ENCODE measurements around the gene SMIM35.

Gene SMIM35

DNA sequence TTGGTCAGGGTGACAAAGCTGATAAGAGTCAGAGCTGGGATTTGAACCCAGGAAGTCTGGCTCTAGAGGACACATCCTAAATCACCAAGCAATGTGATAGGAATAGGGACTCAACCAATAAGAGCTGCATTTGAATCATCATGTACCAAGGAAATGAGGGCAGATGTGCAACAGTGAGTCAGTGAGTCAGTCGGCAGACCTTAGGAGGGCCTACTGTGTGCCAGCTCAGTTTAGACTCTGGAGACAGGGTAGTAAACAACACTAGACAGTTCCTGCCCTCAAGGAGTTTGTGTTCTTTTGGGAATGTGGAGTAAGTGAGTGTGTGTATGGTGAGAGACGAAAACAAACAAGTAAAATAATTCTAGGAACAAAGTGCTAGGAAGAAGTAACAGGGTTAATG is 89.4 kb downstream of the SMIM35 start:
- no peak for DNase-seq (ENCODE audit: low spot score)
- TF ChIP-seq, protein P1, sequence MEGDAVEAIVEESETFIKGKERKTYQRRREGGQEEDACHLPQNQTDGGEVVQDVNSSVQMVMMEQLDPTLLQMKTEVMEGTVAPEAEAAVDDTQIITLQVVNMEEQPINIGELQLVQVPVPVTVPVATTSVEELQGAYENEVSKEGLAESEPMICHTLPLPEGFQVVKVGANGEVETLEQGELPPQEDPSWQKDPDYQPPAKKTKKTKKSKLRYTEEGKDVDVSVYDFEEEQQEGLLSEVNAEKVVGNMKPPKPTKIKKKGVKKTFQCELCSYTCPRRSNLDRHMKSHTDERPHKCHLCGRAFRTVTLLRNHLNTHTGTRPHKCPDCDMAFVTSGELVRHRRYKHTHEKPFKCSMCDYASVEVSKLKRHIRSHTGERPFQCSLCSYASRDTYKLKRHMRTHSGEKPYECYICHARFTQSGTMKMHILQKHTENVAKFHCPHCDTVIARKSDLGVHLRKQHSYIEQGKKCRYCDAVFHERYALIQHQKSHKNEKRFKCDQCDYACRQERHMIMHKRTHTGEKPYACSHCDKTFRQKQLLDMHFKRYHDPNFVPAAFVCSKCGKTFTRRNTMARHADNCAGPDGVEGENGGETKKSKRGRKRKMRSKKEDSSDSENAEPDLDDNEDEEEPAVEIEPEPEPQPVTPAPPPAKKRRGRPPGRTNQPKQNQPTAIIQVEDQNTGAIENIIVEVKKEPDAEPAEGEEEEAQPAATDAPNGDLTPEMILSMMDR (IDR thresholded peaks at IDR 0.05; ENCODE audit: borderline replicate concordance, control extremely low read depth, extremely low read depth, insufficient read depth, missing control alignments), result no peak
- in situ Hi-C loops (cut with MboI; ENCODE audit: low sequenced_read_pairs, unreplicated experiment), result no loop called here

GRCh38 chr11:117996058-117996457 is 90.7 kb downstream of the SMIM35 start:
- in situ Hi-C loops (cut with MboI; ENCODE audit: low sequenced_read_pairs, unreplicated experiment), result no loop called here

GRCh38 chr11:117995472-117995871 is 91.3 kb downstream of the SMIM35 start:
- no peak for DNase-seq (ENCODE audit: low spot score)
- TF ChIP-seq, protein P1 (IDR thresholded peaks at IDR 0.05; ENCODE audit: borderline replicate concordance, control extremely low read depth, extremely low read depth, insufficient read depth, missing control alignments), result no peak
- in situ Hi-C loops (cut with MboI; ENCODE audit: low sequenced_read_pairs, unreplicated experiment), result no loop called here

More at GRCh38 chr11:117996058-117996457, 90.7 kb downstream of the SMIM35 start:
- DNase-seq (ENCODE audit: low spot score), result no peak
- TF ChIP-seq, protein P1 (IDR thresholded peaks at IDR 0.05; ENCODE audit: borderline replicate concordance, control extremely low read depth, extremely low read depth, insufficient read depth, missing control alignments), result no peak

GRCh38 chr11:117993988-117994745 is 92.6 kb downstream of the SMIM35 start:
- in situ Hi-C loops (cut with MboI; ENCODE audit: low sequenced_read_pairs, unreplicated experiment), result no loop called here

DNA sequence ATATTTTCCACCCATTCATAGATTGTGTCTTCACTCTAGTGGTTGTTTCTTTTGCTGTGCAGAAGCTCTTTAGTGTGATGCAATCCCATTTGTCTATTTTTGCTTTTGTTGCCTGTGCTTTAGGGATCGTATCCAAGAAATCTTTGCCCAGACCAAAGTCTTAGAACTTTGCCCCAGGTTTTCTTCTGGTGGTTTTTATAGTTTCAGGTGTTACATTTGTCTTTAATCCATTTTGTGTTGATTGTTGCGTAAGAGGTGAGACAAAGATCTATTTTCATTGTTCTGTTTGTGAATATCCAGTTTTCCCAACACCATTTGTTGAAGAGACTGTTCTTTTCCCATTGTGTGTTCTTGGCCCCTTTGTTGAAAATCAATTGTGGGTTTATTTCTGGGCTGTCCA is 94.1 kb downstream of the SMIM35 start:
- no peak for DNase-seq (ENCODE audit: low spot score)
- TF ChIP-seq, protein P1 (IDR thresholded peaks at IDR 0.05; ENCODE audit: borderline replicate concordance, control extremely low read depth, extremely low read depth, insufficient read depth, missing control alignments), result no peak
- in situ Hi-C loops (cut with MboI; ENCODE audit: low sequenced_read_pairs, unreplicated experiment), result no loop called here

More at GRCh38 chr11:117993988-117994745, 92.6 kb downstream of the SMIM35 start:
- TF ChIP-seq, protein P1 (IDR thresholded peaks at IDR 0.05; ENCODE audit: borderline replicate concordance, control extremely low read depth, extremely low read depth, insufficient read depth, missing control alignments), result no peak
- DNase-seq (ENCODE audit: low spot score), result no peak

- TF ChIP-seq, protein P1 (IDR thresholded peaks at IDR 0.05; ENCODE audit: borderline replicate concordance, control extremely low read depth, extremely low read depth, insufficient read depth, missing control alignments), result no peak
- in situ Hi-C loops (cut with MboI; ENCODE audit: low sequenced_read_pairs, unreplicated experiment), result no loop called here
- DNase-seq (ENCODE audit: low spot score), result no peak
Measured at GRCh38 chr11:117992136-117992535, 94.6 kb downstream of the SMIM35 start.
